COLO668 (cell line): ENCODE data around the gene CRISP1.

Experiments used
- DNase-seq: peaks from one replicate; lab custom pipeline; 2025; ENCODE audit not compliant: unreplicated experiment; lab: John Stamatoyannopoulos, UW

Gene CRISP1

DNA sequence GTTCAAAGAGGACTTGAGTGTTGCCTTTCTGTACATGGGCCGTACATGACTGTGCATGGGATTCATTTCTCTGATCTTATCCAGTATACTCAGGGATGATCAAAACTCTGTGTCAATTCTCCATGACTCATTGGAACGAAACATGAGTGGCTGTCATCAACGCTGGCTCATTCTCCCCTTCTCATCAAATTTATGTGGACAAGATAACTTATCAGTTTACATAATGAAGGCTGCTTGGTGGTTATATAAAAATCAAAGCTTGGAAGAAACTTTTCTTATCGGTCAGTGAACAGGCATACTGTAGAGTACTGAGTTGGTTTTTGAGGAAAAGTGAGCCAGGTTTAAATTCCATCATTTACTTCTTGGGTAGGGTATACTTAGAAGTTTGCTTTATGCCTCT lies 24.9 kb downstream of the CRISP1 start:
- DNase-seq = no peak

GRCh38 chr6:49839957-49840356 lies 26.4 kb downstream of the CRISP1 start:
- DNase-seq = no peak

DNA sequence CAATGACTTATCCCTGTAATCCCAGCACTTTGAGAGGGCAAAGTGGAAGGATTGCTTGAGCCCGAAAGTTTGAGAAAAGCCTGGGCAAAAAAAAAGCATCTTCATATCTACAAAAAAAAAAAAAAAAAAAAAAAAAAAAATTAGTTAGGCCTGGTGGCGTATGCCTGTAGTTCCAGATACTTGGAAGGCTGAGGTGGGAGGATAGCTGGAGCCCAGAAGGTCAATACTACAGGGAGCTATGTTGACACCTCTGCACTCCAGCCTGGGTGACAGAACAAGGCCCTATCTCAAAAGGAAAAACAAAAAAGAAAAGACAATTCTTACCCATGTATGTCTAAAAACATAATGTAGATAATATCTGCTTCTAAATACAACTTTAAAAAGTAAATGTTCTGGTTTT lies 27.2 kb downstream of the CRISP1 start:
- DNase-seq = no peak

- DNase-seq = no peak
These were observed 31.2 kb downstream of the CRISP1 start for GRCh38 chr6:49835140-49835539.

GRCh38 chr6:49833386-49833785 lies 32.9 kb downstream of the CRISP1 start:
- DNase-seq = no peak

DNA sequence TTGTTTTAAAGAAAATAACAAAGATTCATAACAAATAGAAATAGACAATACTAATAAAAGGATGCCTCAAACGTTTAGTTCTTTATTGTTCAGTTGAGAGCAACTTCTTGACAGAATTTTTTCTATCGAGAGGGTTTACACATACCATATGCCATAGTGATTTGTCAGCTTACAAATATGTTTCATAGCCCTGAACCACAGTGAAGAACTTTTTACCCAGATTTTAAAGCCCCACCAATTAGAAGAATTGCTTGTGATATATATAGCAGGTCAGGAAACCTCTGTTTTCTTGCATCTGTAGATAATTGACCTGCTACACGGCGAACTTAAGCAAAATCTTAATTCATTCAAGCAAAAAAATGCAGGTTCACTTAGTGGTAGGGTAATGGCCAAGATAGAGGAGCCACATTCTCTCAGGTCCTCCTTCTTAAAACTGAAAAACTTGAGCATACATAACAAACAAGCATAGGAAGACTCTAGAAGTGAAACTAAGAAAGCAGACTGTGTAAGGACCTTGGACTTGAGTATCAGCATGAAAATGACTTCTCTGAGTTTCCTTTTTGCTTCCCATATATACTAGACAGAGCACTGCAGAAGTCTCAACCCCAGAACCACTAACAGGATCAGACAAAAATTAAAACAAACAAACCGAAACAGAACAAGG lies 39.5 kb downstream of the CRISP1 start:
- no peak for DNase-seq

DNA sequence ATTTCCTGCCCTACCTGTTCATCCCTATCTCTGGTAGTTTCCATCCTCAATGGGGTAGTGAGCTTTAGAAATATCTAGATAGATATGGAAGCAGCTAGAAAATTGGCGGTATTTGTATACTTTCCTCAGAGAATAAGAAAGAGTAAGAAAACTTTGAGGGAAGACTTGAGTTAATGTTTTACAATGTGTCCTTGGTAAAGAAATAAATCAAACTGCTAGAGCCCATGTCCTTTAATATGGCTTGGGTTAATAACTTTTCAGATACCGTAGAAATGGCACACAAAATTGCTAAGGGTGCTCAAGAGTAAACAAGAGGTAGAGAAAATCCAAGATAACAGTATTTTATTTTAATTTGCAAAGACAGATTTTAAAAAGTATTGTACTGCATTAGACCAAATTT lies 51.2 kb downstream of the CRISP1 start:
- no peak for DNase-seq

- no peak for DNase-seq
These were observed 53.1 kb downstream of the CRISP1 start for GRCh38 chr6:49813248-49813647.

DNA sequence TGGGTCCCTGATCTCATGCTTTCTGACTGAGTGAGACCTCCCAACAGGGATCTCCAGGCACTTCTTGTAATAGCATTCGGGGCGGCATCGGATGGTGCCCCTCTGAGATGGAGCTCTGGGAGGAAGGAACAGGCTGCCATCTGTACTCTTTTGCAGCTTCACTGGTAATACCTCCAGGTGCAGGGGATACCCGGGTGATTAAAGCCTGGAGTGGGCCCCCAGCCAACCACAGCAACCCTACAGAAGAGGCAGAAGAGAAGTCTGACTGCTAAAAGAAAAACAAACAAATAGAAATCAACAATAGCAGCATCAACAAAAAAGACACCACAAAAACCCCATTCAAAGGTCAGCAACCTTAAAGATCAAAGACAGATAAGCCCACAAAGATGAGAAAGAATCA lies 60.2 kb downstream of the CRISP1 start:
- no peak for DNase-seq

- no peak for DNase-seq
These were observed 61.1 kb downstream of the CRISP1 start for GRCh38 chr6:49805246-49805645.

- no peak for DNase-seq
These were observed 64.8 kb downstream of the CRISP1 start for GRCh38 chr6:49801525-49801924.

GRCh38 chr6:49799090-49799489 lies 67.2 kb downstream of the CRISP1 start:
- no peak for DNase-seq

DNA sequence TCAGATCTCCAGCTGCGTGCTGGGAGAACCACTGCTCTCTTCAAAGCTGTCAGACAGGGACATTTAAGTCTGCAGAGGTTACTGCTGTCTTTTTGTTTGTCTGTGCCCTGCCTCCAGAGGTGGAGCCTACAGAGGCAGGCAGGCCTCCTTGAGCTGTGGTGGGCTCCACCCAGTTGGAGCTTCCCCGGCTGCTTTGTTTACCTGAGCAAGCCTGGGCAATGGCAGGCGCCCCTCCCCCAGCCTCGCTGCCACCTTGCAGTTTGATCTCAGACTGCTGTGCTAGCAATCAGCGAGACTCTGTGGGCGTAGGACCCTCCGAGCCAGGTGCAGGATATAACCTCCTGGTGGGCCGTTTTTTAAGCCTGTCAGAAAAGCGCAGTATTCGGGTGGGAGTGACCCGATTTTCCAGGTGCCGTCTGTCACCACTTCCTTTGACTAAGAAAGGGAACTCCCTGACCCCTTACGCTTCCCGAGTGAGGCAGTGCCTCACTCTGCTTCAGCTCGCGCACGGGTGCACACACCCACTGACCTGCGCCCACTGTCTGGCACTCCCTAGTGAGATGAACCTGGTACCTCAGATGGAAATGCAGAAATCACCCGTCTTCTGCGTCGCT lies 69.4 kb downstream of the CRISP1 start:
- DNase-seq = peak; percentile 11

DNA sequence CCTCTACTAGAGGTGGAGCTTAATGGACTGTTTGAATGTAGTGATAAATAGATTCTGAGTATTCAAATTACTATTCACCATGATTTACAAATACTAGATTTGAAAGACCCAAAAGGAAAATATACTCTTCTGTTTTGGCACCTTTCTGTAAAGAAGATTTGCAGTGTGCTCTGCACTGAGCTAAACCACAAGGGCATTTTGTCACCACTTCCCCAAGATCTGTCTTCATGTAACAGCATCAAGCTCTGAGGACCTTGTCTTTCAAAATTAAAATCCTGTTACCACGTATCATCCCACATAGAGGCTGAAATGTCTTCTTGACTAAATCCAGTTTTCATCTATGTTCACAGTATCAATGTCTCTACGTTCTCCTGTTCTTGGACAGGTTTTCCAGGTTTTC lies 76.0 kb downstream of the CRISP1 start:
- no peak for DNase-seq

- no peak for DNase-seq
These were observed 79.2 kb downstream of the CRISP1 start, which contains the start of gene PGK2 for GRCh38 chr6:49787176-49787575. Gene PGK2, minus strand, starts transcription at chr6:49787285. Its CDS starts 98 bp downstream, at chr6:49787187.

GRCh38 chr6:49784272-49784671 lies 82.1 kb downstream of the CRISP1 start:
- DNase-seq = no peak
